ENCODE data around the gene P4HA2. TPM values are rescaled to one million over a fixed set of nuclear protein-coding genes. Genes with fewer than 3 reads are reported as not detected.

Gene P4HA2
- total RNA-seq, 2 experiments from 2014 or later: 0.32 to 7.2 TPM

DNA sequence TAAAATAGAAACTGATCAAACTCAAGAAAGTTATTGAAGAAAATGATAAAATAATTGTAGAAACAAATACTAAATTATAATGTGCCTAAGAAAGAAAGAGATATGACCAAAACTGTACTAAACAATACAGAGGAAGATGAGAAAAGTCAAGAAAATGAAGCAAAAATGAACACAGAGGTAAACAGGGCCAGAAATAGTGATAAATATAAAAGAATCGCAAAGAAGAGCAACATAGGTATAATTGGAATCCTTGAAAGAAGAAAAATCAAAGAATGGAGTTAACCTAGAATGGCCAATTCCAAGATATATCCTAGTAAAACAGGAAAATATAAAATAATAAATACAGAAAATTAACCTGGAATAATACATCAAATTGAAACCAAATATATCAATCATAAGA, 84.5 kb downstream of the P4HA2 start:
- Histone ChIP-seq H3K27ac (ENCODE audit: low read depth, low read length, poor library complexity, severe bottlenecking) (no peak overlapping the region), H3K36me3 (ENCODE audit: insufficient read depth, low read length) (no peaks in the 10 kb centered on the region), H3K9me2 (ENCODE audit: insufficient read depth, low read length) (peaks cover 5% of the 10 kb centered on the region), H3K4me3 (ENCODE audit: low read depth, low read length, poor library complexity, severe bottlenecking) (no peak overlapping the region), H3K4me2 (ENCODE audit: low read length) (no peak overlapping the region), H4K20me1 (ENCODE audit: insufficient read depth, low read length) (no peaks in the 10 kb centered on the region), H3K79me2 (ENCODE audit: insufficient read depth, low read depth, low read length) (no peaks in the 10 kb centered on the region), H3K9me3 (ENCODE audit: low read length) (no peaks in the 10 kb centered on the region; the same call in 1 of the 2 replicates), H2AFZ (ENCODE audit: low read length) (no peak overlapping the region), H3K4me1 (ENCODE audit: insufficient read depth, low read length, poor library complexity, severe bottlenecking) (no peaks in the 10 kb centered on the region)
- TF ChIP-seq CTCF (conservative IDR thresholded peaks at IDR 0.05; ENCODE audit: low read length): no peak
- TF ChIP-seq EZH2phosphoT487 (IDR thresholded peaks at IDR 0.05; ENCODE audit: borderline replicate concordance, low read depth, low read length): no peak
- no TSS peak for BruUV-seq (replicated peaks)
- DNase-seq (ENCODE audit: low spot score): no peak
- ChIA-PET CTCF (ENCODE audit: unreplicated experiment) (no interaction called here), POLR2A (no interaction called here)
- intact Hi-C loops (cut with micrococcal nuclease; ENCODE audit: unreplicated experiment): no loop called here

- Histone ChIP-seq H3K4me2 (ENCODE audit: low read length) (no peak overlapping the region), H3K9me3 (ENCODE audit: low read length) (no peaks in the 10 kb centered on the region; the same call in 1 of the 2 replicates), H3K27ac (ENCODE audit: low read depth, low read length, poor library complexity, severe bottlenecking) (no peak overlapping the region), H3K4me3 (ENCODE audit: low read depth, low read length, poor library complexity, severe bottlenecking) (no peak overlapping the region), H3K9me2 (ENCODE audit: insufficient read depth, low read length) (peaks cover 5% of the 10 kb centered on the region), H2AFZ (ENCODE audit: low read length) (no peak overlapping the region), H3K79me2 (ENCODE audit: insufficient read depth, low read depth, low read length) (no peaks in the 10 kb centered on the region), H4K20me1 (ENCODE audit: insufficient read depth, low read length) (no peaks in the 10 kb centered on the region), H3K4me1 (ENCODE audit: insufficient read depth, low read length, poor library complexity, severe bottlenecking) (no peaks in the 10 kb centered on the region), H3K36me3 (ENCODE audit: insufficient read depth, low read length) (no peaks in the 10 kb centered on the region)
- BruUV-seq (replicated peaks): no TSS peak
- no peak for DNase-seq (ENCODE audit: low spot score)
- TF ChIP-seq EZH2phosphoT487 (IDR thresholded peaks at IDR 0.05; ENCODE audit: borderline replicate concordance, low read depth, low read length) (no peak), CTCF (conservative IDR thresholded peaks at IDR 0.05; ENCODE audit: low read length) (no peak)
- CTCF ChIA-PET (ENCODE audit: unreplicated experiment): no interaction called here
- POLR2A ChIA-PET: interaction anchor here (1.1 kb wide), 1 partner anchor 37 kb away, joined by 4 read pairs; no protein-coding TSS in a partner anchor
- intact Hi-C loops (cut with micrococcal nuclease; ENCODE audit: unreplicated experiment): no loop called here
Measured at GRCh38 chr5:132142459-132142858, 85.2 kb downstream of the P4HA2 start.

Small RNA genes lying within 50 kb of the gene (microRNA-seq; reads per million reads assigned to microRNA genes)
- gene MIR6830 (ENCODE audit: borderline replicate concordance): not detected

Small RNA genes lying within 50 kb of the gene (small RNA-seq; reads per million reads assigned to genes)
- not detected for gene AC063976.4

Other genes with a start within 250 kb of the P4HA2 start
- 0.39 TPM in 1 of 2 replicates, not detected in the other for gene ACSL6, start 216.2 kb downstream of the P4HA2 start, total RNA-seq (2014; rRNA removed; shearing (Covaris generic))
- not detected in 2 replicates for gene ACSL6, start 216.2 kb downstream of the P4HA2 start, total RNA-seq (2022)
- gene IL3, start 167.2 kb downstream of the P4HA2 start, total RNA-seq (2014; rRNA removed; shearing (Covaris generic)): not detected in 2 replicates
- gene IL3, start 167.2 kb downstream of the P4HA2 start, total RNA-seq (2022): not detected in 2 replicates
- gene CSF2, start 154.1 kb downstream of the P4HA2 start, total RNA-seq (2014; rRNA removed; shearing (Covaris generic)): not detected in 2 replicates
- gene CSF2, start 154.1 kb downstream of the P4HA2 start, total RNA-seq (2022): not detected in 2 replicates
- gene PDLIM4, start 29.8 kb upstream of the P4HA2 start, total RNA-seq (2014; rRNA removed; shearing (Covaris generic)): not detected in 2 replicates
- gene PDLIM4, start 29.8 kb upstream of the P4HA2 start, total RNA-seq (2022): not detected in 2 replicates
- not detected in 2 replicates for gene SLC22A4, start 66.5 kb upstream of the P4HA2 start, total RNA-seq (2014; rRNA removed; shearing (Covaris generic))
- gene SLC22A4, start 66.5 kb upstream of the P4HA2 start, total RNA-seq (2022): not detected in 2 replicates
- 0.88 TPM in 1 of 2 replicates, not detected in the other for gene SLC22A5, start 141.9 kb upstream of the P4HA2 start, total RNA-seq (2014; rRNA removed; shearing (Covaris generic))
- gene SLC22A5, start 141.9 kb upstream of the P4HA2 start, total RNA-seq (2022): 0.18 and 0.36 TPM in 2 replicates